Caco-2 (cell line): Measurements from ENCODE around the gene CCDC90B. TPM values are rescaled to one million over a fixed set of nuclear protein-coding genes. Genes with fewer than 3 reads are reported as not detected.
"Not testable (repeated sequence)": the region's sequence is repeated elsewhere in the genome, so short reads cannot be mapped to it uniquely, and the experiment has no call there.

Experiments used
- BruUV-seq: library from RNA; stranded (reverse); fragments of 400-500 nt; replicated peaks from 2 replicates; lab custom pipeline; 2021; lab: Mats Ljungman, UMichigan
- CTCF ChIA-PET: fragments of 300-600 bp; sonication (Branson Sonifier 250); formaldehyde crosslinking; loops from one replicate; lab custom pipeline; 2022; ENCODE audit warnings: antibody characterized with exemption; lab: Charles Lee
- POLR2A ChIA-PET: fragments of 300-600 bp; sonication (Branson Sonifier 250); formaldehyde crosslinking; loops from one replicate; lab custom pipeline; 2022; ENCODE audit warnings: antibody characterized with exemption; lab: Charles Lee
- DNase-seq, 2 experiments: peaks; one replicate each; pipeline versions ENCODE4 v3.0.0 to v3.0.0-alpha.2; 2020 to 2022
- H3K27me3 ChIP-seq: replicated peaks from 2 replicates; pipeline ENCODE4 v1.6.0; 2011; ENCODE audit warnings: low read length; ENCODE audit not compliant: control insufficient read depth, insufficient read depth
- H3K36me3 ChIP-seq: 2 replicates; pipeline ENCODE4 v1.5.1; 2011; ENCODE audit warnings: low read length; ENCODE audit not compliant: control insufficient read depth, insufficient read depth
- H3K4me1 ChIP-seq: fragments of 250-450 bp; sonication (Bioruptor Pico); 2 replicates; pipeline ENCODE4 v1.5.1; 2020; ENCODE audit warnings: mild to moderate bottlenecking
- H3K4me3 ChIP-seq: 2 replicates; pipeline ENCODE4 v1.5.1; 2011; ENCODE audit warnings: low read depth, mild to moderate bottlenecking, control low read depth, low read length
- H3K9me3 ChIP-seq: fragments of 250-450 bp; sonication (Bioruptor Pico); 2 replicates; pipeline ENCODE4 v1.5.1; 2020; ENCODE audit warnings: mild to moderate bottlenecking, moderate library complexity
- H3K27ac Mint-ChIP-seq: one replicate; pipeline ENCODE4 v1.8.0; 2022; ENCODE audit warnings: mixed read lengths; ENCODE audit not compliant: unreplicated experiment
- H3K27me3 Mint-ChIP-seq: one replicate; pipeline ENCODE4 v1.8.0; 2022; ENCODE audit warnings: mixed read lengths; ENCODE audit not compliant: insufficient read depth, unreplicated experiment
- H3K36me3 Mint-ChIP-seq: one replicate; pipeline ENCODE4 v1.8.0; 2022; ENCODE audit warnings: mild to moderate bottlenecking, mixed read lengths; ENCODE audit not compliant: insufficient read depth, unreplicated experiment
- H3K4me1 Mint-ChIP-seq: one replicate; pipeline ENCODE4 v1.8.0; 2022; ENCODE audit warnings: low read depth, mixed read lengths; ENCODE audit not compliant: unreplicated experiment
- H3K4me3 Mint-ChIP-seq: one replicate; pipeline ENCODE4 v1.8.0; 2022; ENCODE audit warnings: mild to moderate bottlenecking, moderate library complexity, mixed read lengths; ENCODE audit not compliant: unreplicated experiment
- H3K9me3 Mint-ChIP-seq: one replicate; pipeline ENCODE4 v1.8.0; 2022; ENCODE audit warnings: mixed read lengths; ENCODE audit not compliant: unreplicated experiment
- intact Hi-C: fragments of 100-400 bp; cut with micrococcal nuclease; formaldehyde crosslinking; loops from one replicate; pipeline ENCODE4 v1.10.0; 2022; ENCODE audit not compliant: unreplicated experiment
- total RNA-seq: library from RNA; stranded (reverse); gene quantifications from 2 replicates; pipeline ENCODE4 v1.2.3, GENCODE V29; 2022
- TF ChIP-seq, protein P1 (sequence below), 2 experiments: fragments of 200-600 bp in 1 of 2; IDR thresholded peaks; 1 replicate in 1 of 2; 2 replicates in 1 of 2; pipeline versions ENCODE4 v1.5.1 to v1.8.0; 2011 to 2022; ENCODE audit warnings: antibody characterized with exemption in 1 of 2, control low read depth in 1 of 2, inconsistent platforms in 1 of 2, low read depth in 1 of 2, low read length in 1 of 2, mild to moderate bottlenecking in 1 of 2, moderate library complexity in 1 of 2; ENCODE audit not compliant: insufficient read depth in 1 of 2, severe bottlenecking in 1 of 2, unreplicated experiment in 1 of 2

Gene CCDC90B
- total RNA-seq, 1 experiment from 2014 or later = 46.2 TPM

DNA sequence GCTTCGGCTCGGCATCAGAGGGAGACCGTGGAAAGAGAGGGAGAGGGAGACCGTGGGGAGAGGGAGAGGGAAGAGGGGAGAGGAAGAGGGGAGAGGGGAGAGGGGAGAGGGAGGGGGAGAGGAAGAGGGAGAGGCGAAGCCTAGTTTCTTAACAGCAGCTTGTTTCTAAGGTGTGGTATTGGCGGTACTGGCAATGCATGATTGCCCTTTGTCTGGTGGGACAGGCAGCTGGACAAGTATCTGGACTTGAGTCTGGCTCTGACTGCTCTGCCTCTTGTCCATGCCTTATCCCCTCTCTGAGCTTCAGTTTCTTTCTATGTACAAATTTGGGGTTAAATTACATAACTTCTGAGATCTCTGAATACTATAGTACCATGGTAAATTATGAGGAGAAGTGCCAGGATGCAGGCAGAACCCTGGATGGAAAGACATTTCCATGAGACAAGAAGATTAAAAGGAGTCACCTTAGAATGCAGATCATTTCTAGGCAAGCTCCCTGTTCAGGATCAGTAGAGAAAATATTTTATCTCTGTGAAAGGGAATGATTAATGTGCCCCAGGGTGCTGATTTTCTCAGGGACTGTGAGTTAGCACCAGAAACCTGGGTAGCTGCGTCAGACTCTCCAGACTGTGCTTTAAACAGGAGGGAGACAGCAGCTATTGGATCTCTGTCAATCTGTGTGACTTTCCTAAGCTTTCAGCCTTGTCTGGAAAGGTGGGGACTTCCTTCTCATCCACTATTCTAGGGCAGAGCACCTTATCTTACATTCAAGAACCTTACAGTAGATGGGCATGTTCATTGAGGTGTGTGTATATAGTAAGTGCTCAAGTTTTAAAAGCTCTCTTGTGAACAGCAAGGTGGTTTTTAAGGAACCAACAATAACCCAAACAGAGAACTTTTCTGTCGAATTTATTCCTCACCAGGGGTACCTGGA is 31.9 kb upstream of the CCDC90B start:
- no TSS peak for BruUV-seq
- peaks cover 3% of the 10 kb centered on the region for H3K27me3 Mint-ChIP-seq
- H3K4me3 Mint-ChIP-seq = no peak overlapping the region
- no peak overlapping the region for H3K27ac Mint-ChIP-seq
- Histone ChIP-seq H3K4me3 (no peak overlapping the region), H3K4me1 (peaks cover 20% of the 10 kb centered on the region), H3K36me3 (no peaks in the 10 kb centered on the region), H3K9me3 (no peaks in the 10 kb centered on the region), H3K27me3 (no peaks in the 10 kb centered on the region)
- ChIA-PET CTCF (interaction anchor here (0.6 to 2.3 kb wide), 5 partner anchors 8 to 519 kb away, joined by 3 to 7 read pairs (median 4); partner anchors contain the start of gene CCDC90B), POLR2A (interaction anchor here (0.6 to 1.0 kb wide), 2 partner anchors 32 to 209 kb away, joined by 3 to 4 read pairs; partner anchors contain the start of gene CCDC90B)
- H3K36me3 Mint-ChIP-seq = no peaks in the 10 kb centered on the region
- peaks cover 24% of the 10 kb centered on the region for H3K4me1 Mint-ChIP-seq
- H3K9me3 Mint-ChIP-seq = no peaks in the 10 kb centered on the region
- no peak for DNase-seq
- intact Hi-C loops = loop anchor here (2.0 kb wide), 1 partner anchor 25 kb away; no protein-coding TSS in a partner anchor
- TF ChIP-seq, protein P1, sequence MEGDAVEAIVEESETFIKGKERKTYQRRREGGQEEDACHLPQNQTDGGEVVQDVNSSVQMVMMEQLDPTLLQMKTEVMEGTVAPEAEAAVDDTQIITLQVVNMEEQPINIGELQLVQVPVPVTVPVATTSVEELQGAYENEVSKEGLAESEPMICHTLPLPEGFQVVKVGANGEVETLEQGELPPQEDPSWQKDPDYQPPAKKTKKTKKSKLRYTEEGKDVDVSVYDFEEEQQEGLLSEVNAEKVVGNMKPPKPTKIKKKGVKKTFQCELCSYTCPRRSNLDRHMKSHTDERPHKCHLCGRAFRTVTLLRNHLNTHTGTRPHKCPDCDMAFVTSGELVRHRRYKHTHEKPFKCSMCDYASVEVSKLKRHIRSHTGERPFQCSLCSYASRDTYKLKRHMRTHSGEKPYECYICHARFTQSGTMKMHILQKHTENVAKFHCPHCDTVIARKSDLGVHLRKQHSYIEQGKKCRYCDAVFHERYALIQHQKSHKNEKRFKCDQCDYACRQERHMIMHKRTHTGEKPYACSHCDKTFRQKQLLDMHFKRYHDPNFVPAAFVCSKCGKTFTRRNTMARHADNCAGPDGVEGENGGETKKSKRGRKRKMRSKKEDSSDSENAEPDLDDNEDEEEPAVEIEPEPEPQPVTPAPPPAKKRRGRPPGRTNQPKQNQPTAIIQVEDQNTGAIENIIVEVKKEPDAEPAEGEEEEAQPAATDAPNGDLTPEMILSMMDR (IDR thresholded peaks at IDR 0.05; ENCODE audit: insufficient read depth in 1 of 2, low read depth in 1 of 2, low read length in 1 of 2, severe bottlenecking in 1 of 2, unreplicated experiment in 1 of 2) = no peak

DNA sequence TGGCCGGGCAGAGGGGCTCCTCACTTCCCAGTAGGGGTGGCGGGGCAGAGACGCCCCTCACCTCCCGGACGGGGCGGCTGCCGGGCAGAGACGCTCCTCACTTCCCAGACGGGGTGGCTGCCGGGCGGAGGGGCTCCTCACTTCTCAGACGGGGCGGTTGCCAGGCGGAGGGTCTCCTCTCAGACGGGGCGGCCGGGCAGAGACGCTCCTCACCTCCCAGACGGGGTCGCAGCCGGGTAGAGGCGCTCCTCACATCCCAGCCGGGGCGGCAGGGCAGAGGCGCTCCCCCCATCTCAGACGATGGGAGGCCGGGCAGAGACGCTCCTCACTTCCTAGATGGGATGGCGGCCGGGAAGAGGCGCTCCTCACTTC is 30.7 kb upstream of the CCDC90B start:
- H3K4me3 ChIP-seq, H3K27ac Mint-ChIP-seq, H3K4me3 Mint-ChIP-seq, H3K9me3 Mint-ChIP-seq, H3K27me3 ChIP-seq, H3K36me3 Mint-ChIP-seq, H3K27me3 Mint-ChIP-seq, intact Hi-C loops, H3K9me3 ChIP-seq, POLR2A ChIA-PET, BruUV-seq, H3K36me3 ChIP-seq, CTCF ChIA-PET, DNase-seq: not testable (repeated sequence)
- H3K4me1 ChIP-seq = peaks cover 20% of the 10 kb centered on the region
- H3K4me1 Mint-ChIP-seq = peaks cover 20% of the 10 kb centered on the region

DNA sequence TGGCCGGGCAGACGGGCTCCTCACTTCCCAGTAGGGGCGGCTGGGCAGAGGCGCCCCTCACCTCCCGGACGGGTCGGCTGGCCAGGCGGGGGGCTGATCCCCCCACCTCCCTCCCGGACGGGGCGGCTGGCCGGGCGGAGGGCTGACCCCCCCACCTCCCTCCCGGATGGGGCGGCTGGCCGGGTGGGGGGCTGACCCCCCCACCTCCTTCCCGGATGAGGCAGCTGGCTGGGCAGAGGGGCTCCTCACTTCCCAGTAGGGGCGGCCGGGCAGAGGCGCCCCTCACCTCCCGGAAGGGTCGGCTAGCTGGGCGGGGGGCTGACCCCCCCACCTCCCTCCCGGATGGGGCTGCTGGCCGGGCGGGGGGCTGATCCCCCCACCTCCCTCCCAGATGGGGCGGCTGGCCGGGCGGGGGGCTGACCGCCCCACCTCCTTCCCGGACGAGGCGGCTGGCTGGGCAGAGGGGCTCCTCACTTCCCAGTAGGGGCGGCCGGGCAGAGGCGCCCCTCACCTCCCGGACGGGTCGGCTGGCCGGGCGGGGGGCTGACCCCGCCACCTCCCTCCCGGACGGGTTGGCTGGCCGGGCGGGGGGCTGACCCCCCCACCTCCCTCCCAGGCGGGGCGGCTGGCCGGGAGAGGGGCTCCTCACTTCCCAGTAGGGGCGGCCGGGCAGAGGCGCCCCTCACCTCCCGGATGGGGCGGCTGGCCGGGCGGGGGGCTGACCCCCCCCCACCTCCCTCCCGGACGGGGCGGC is 30.2 kb upstream of the CCDC90B start:
- BruUV-seq, H3K36me3 ChIP-seq, H3K27me3 Mint-ChIP-seq, H3K27me3 ChIP-seq, DNase-seq, H3K9me3 Mint-ChIP-seq, intact Hi-C loops, H3K27ac Mint-ChIP-seq, H3K4me3 Mint-ChIP-seq, POLR2A ChIA-PET, H3K4me3 ChIP-seq, CTCF ChIA-PET, H3K36me3 Mint-ChIP-seq, H3K9me3 ChIP-seq: not testable (repeated sequence)
- peaks cover 20% of the 10 kb centered on the region for H3K4me1 ChIP-seq
- peaks cover 23% of the 10 kb centered on the region for H3K4me1 Mint-ChIP-seq
